Testis (tissue), 3 donors: ENCODE measurements around the gene INSIG1. TPM values are rescaled to one million over a fixed set of nuclear protein-coding genes. Genes with fewer than 3 reads are reported as not detected.
A peak's percentile ranks its signal among the peaks of the same experiment; 100 is the strongest.

ENCODE experiments used
- DNase-seq: peaks from one replicate; pipeline ENCODE4 v3.0.0-alpha.2; 2019
- H3K27ac ChIP-seq, 2 donors: fragments of 200-600 bp; sonication (generic); one replicate each; pipeline ENCODE4 v1.5.1; 2019
- H3K27me3 ChIP-seq: fragments of 200-600 bp; sonication (generic); one replicate; pipeline ENCODE4 v1.5.1; 2019
- H3K36me3 ChIP-seq: fragments of 200-600 bp; sonication (generic); one replicate; pipeline ENCODE4 v1.5.1; 2017; ENCODE audit warnings: low read depth; ENCODE audit errors: missing control alignments
- H3K4me1 ChIP-seq: fragments of 200-600 bp; sonication (generic); one replicate; pipeline ENCODE4 v1.5.1; 2019
- H3K4me3 ChIP-seq, 2 donors: fragments of 200-600 bp; sonication (generic); one replicate each; pipeline ENCODE4 v1.5.1; 2017 to 2019
- H3K9me3 ChIP-seq: fragments of 200-600 bp; sonication (generic); one replicate; pipeline ENCODE4 v1.5.1; 2017
- CTCF ChIP-seq, 3 experiments: fragments of 450-650 bp in 2 of 3; fragments of 200-600 bp in 1 of 3; sonication (generic) in 1 of 3; IDR thresholded peaks; one replicate each; pipeline ENCODE4 v1.5.1; 2016 to 2019; ENCODE audit warnings: antibody characterized with exemption in 3 of 3, mild to moderate bottlenecking in 2 of 3, moderate library complexity in 1 of 3
- POLR2A ChIP-seq: fragments of 450-650 bp; IDR thresholded peaks from one replicate; pipeline ENCODE4 v1.6.1; 2017; ENCODE audit warnings: antibody characterized with exemption, mild to moderate bottlenecking, moderate library complexity
- WGBS, 2 donors: methylation state at CpG; one replicate each; pipeline ENCODE4 v1.1.5; 2018; 5-methylcytosine and 5-hydroxymethylcytosine counted together
- intact Hi-C: fragments of 100-400 bp; cut with DNase I; formaldehyde crosslinking; loops from one replicate; pipeline ENCODE4 v1.15.1; 2023; ENCODE audit warnings: low total_unique reads
- polyA plus RNA-seq: library from polyadenylated mRNA; stranded (reverse); fragments of 350-450 nt; fragmentation: Illumina TruSeq; extraction: RNeasy Lipid Tissue Mini Kit (QIAGEN cat#74804); gene quantifications from one replicate; pipeline ENCODE4 v1.2.3, GENCODE V29; 2014; ENCODE audit warnings: low read depth, low replicate concordance; ENCODE audit not compliant: insufficient read depth
- total RNA-seq, 2 donors: library from RNA; depleted of rRNA; stranded (reverse); fragments of >200 nt; gene quantifications; one replicate each; pipeline ENCODE4 v1.2.3, GENCODE V29; 2016

The INSIG1 gene
- total and polyA plus RNA-seq, 3 donors from 2014 or later = 52.7 to 118 (median 89.7) TPM

GRCh38 chr7:155252892-155253501 lies 44.7 kb upstream of the INSIG1 start:
- H3K4me3 ChIP-seq = no peak overlapping the region
- no peaks in the 10 kb centered on the region for H3K9me3 ChIP-seq
- H3K27me3 ChIP-seq = no peaks in the 10 kb centered on the region
- peaks cover 40% of the 10 kb centered on the region for H3K4me1 ChIP-seq
- intact Hi-C loops = no loop called here
- TF ChIP-seq CTCF (IDR thresholded peaks at IDR 0.05) (no peak), POLR2A (no peak)
- DNase-seq = no peak
- peak overlapping the region in 1 of 2 donors; percentile 11 for H3K27ac ChIP-seq
- 52 to 62% methylated on average over 10 to 24 of the region's 24 CpGs for WGBS, 2 donors
- no peaks in the 10 kb centered on the region for H3K36me3 ChIP-seq

GRCh38 chr7:155254018-155254417 lies 43.7 kb upstream of the INSIG1 start:
- Histone ChIP-seq H3K27ac (peak overlapping the region; percentile 11 to 19), H3K27me3 (no peaks in the 10 kb centered on the region), H3K4me1 (peaks cover 43% of the 10 kb centered on the region), H3K9me3 (no peaks in the 10 kb centered on the region), H3K36me3 (no peaks in the 10 kb centered on the region), H3K4me3 (no peak overlapping the region)
- 48 to 59% methylated on average over 3 to 8 of the region's 8 CpGs for WGBS, 2 donors
- no peak for TF ChIP-seq POLR2A
- TF ChIP-seq CTCF (IDR thresholded peaks at IDR 0.05) = no peak
- intact Hi-C loops = no loop called here
- DNase-seq = peak; percentile 76

- 92 to 97% methylated on average over 10 of the region's 10 CpGs for WGBS, 2 donors
- DNase-seq = no peak
- Histone ChIP-seq H3K4me3 (no peak overlapping the region), H3K4me1 (peaks cover 43% of the 10 kb centered on the region), H3K27me3 (no peaks in the 10 kb centered on the region), H3K9me3 (no peaks in the 10 kb centered on the region), H3K36me3 (no peaks in the 10 kb centered on the region), H3K27ac (no peak overlapping the region)
- TF ChIP-seq POLR2A = no peak
- TF ChIP-seq CTCF (IDR thresholded peaks at IDR 0.05) = no peak
- intact Hi-C loops = no loop called here
Measured at GRCh38 chr7:155255071-155255470, 42.6 kb upstream of the INSIG1 start.

- H3K9me3 ChIP-seq = no peaks in the 10 kb centered on the region
- TF ChIP-seq POLR2A (no peak), CTCF (IDR thresholded peaks at IDR 0.05) (no peak)
- H3K36me3 ChIP-seq = no peaks in the 10 kb centered on the region
- 92 to 93% methylated on average over 6 of the region's 6 CpGs for whole genome bisulfite sequencing, 2 donors
- DNase-seq = no peak
- no peak overlapping the region for H3K4me3 ChIP-seq
- no peaks in the 10 kb centered on the region for H3K27me3 ChIP-seq
- intact Hi-C loops = no loop called here
- H3K4me1 ChIP-seq = peaks cover 43% of the 10 kb centered on the region
- no peak overlapping the region for H3K27ac ChIP-seq
Measured at GRCh38 chr7:155255621-155256020, 42.1 kb upstream of the INSIG1 start.
